NCI-H69 (cell line): ENCODE measurements around the gene CLBA1.
A peak's percentile ranks its signal among the peaks of the same experiment; 100 is the strongest.

Experiments
- DNase-seq: peaks from one replicate; lab custom pipeline; 2025; lab: John Stamatoyannopoulos, UW

The CLBA1 gene

DNA sequence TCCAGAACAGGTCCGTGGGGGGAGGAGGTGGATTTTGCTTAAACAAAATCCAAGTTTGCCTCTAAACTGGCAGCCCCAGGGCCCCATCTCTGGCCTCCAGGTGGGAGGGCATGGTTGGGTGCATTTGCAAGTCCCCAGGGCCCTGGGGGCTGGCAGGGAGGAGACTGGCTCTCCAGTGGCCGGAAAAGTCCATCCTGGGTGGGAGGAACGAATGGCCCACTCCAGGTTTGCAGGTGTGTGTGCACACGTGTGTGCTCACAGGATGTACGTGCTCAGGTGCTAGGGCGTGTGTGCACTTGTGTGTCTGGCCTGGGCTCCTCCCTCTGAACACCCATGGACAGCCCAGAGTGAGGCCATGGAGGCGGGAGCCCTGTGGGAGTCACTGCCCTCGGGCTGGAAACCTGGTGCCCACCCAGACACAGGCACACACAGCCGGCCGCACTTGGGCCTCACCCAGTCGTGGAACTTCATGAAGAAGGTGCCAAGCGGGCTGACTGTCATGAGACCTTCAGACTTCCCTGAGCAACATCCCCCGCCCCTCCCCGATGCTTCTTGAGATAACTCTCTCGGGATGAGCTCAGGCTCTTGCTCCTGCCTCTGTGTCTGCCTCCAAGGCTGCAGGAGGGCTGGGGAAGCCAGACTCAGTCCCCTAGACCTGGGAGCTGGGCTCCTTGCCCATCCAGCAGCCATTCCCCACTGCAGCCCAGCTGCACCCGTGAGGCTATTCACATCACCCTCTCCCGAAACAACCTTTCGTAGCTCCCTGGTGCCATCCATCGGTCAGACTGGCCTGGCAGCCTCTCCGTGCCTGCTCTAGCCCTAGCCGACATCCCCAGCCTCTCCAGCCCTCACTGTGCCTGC, 16.8 kb upstream of the CLBA1 start:
- peak; percentile 69 for DNase-seq

DNA sequence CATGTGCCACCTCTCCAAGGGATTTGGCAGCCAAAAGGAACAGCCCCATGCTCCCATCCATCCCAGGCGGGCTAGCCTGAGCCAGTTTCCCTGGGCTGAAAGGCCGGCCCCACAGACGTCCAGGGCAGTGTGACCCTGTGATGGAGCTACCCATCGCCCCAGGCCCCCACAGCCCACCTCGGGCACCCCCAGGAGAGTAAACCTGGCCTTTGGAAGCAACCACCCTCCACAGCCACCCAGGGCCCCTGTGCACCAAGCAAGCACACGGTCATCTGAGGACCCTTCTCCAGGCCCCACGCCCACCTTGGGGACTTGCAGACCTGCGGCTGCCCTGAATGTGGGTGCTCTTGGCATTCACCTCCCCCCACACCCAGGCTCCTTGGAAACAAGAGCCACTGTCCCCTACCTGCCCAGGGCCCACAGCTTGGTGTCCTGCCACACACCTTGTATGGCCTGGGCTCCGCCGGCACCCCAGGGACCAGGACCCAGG, 15.8 kb upstream of the CLBA1 start:
- no peak for DNase-seq

DNA sequence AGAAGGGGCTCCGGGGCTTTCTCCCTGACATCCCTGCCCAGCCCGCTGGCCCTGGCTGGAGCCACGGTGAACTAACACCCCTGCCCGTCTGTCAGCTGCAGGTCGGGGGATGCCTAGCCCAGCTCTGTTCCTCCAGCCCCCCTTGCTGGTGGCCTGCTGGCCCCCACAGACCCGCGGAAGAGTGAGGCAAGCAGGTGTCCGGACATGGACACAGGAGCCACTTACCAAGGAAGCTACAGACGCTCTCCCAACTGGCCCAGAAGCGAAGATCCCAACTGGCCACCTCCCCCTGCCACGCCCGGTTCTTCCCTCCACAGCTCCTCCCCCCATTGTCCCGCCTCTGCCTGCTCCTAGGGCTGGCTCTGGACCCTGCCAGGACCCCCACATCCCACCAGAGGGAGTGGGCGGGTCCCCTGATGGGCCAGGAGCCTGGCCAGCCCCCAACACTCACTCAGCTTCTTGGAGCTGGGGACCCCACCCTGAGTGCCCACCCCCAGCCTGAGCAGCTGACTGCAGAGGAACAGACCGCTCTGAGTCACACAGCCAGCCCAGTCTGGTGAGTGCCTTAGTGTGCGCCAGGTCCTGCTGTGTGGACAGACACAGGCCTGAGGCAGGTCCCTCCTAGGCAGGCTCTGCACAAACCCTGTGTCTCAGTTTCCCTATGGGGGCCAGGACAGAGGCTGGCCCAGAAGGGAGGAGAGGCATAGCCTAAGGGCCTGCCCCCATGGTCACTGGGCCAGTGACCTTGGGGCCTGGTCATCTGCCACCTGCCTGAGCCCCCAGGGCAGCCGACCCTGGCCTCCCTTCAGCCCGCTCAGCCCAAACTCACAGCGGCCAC, 15.1 kb upstream of the CLBA1 start:
- DNase-seq = peak; percentile 24

DNA sequence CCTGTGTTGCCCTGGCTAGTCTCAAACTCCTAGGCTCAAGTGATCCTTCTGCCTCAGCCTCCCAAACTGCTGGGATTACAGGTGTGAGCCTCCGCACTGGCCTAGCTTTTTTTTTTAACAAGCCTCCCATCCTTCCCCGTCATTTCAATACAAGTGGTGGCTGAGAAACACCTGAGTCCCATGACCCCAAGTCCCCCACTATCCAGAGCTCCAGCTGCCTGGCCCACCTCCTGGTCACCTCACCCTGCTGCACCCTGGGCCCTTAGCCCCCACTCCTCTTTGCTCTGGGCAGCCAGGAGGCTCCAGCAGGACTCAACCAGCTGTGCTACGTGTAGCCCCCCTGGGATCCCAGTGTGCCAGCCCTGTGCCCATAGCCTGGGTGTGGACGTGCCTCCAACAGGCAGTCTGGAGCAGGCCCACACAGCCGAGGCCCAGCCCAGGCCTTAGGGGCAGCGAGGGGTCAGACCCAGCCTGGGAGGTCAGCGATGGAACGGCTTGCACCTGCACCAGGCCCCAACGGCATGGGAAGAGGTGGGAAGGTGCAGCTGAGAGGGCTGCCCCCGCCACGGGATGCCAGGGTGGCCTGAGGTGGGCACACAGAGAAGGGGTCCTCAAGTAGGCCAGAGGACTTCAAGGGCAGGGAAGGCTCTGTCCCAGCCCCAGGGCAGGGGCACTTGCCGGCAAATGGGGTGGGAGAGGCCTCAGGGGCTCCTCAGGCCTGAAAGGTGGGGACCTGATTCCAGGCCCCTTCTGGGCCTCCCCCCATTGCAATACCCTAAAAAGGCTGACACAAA, 13.9 kb upstream of the CLBA1 start:
- DNase-seq = no peak

DNA sequence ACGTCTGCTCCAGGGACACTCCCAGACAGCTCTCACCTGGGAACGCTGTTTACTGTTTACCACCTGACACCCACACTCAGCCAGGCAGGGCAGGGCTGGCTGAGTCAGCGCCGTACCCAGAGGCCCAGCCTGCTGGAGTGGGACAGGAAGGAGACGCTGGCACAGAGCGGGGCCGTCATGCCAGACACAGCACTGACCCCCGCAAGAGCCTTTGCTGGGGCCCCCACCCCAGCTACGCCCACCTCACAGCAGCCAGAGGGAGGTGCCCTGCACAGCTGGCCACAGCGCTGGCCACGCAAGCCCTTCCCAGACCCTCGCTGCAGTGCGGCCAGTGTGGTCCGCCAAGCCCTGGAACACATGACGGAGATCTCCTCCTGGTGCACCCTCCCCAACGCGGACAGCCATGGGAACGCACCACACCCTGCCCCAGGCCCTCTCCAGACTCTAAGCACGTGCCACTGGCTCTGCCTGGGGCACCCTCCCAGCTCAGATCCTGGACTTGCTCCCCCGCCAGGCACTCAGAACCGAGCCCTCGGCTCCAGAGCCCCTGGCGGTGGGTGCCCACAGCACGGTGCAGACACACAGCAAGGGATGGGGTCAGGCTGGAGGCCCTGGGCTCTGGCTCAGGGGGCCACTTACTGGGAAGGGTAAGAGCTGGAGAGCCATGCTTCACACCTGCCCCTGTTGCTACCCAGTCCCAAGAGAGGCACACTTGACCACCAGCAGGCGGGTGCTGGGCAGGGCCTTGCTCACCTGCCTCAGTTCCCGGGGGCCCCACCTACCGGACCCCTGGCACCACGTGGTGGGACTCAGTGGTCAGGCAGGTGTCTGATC, 13.1 kb upstream of the CLBA1 start:
- DNase-seq = peak; percentile 60

DNA sequence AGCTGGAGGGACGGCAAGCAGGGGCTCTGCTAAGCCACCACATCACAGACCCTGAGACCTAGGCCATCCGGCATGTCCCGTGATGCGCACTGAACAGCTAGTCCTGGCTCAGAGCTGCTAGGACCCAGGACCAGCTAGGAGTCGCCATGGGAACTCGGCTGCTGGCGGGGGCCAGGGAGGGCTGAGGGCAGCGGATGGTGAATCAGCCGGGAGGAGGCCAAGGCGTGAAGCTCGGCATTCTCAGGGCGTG, 12.5 kb upstream of the CLBA1 start:
- peak; percentile 45 for DNase-seq

DNA sequence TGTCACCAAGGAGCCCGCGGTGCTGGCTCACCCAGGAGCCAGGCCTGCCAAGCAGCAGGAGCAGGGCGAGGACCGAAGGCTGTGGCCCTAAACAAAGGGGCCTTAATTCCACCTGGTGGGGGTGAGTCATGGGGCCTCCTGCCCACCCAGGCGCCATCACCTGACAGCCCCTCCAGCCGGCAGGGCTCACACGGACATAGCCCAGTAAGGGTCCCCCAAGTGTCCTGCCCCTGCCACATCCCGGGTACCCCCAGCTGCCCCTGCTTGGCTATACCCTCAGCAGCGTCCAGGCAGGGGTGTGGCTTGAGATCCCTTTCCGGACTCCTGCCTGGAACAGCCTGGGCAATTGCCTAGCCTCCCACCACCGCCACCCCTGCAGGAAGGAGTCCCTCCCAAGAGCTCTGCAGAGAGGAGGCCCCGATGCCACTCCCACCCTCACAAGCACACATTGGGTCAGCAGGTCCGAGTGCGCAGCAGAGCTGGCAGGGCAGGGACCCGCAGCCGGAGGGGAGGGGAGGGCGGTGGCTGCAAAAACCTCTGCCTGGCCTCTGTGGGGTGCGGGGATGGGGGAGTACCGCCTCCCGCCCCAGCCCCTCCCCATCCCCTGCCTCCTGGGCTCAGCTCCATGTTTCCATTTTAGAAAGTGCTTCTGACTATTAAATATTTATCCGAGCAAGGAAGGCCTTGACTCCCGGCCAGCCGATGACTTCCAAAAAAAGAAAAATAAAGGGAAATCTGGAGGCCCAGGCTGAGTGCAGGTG, 12.0 kb upstream of the CLBA1 start:
- no peak for DNase-seq

DNA sequence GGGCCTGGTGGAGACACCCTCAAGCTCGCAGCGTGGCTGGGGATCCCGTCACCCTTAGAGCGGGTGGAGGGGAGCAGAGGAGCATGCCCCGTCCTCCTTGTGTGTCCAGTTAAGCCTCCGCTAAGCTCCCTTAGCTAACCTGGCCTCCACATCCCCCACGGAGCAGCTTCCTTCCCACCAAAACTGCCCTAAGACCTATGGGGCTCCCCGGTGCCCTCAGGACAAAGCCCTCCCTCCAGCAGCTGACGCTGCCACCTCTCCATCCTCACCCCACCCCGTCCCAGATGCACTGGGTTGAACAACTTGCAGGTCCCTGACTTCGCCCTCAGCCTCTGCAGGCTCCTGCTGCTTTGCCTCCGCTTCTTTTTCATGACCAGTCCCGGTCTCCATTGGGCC, 11.4 kb upstream of the CLBA1 start:
- no peak for DNase-seq

DNA sequence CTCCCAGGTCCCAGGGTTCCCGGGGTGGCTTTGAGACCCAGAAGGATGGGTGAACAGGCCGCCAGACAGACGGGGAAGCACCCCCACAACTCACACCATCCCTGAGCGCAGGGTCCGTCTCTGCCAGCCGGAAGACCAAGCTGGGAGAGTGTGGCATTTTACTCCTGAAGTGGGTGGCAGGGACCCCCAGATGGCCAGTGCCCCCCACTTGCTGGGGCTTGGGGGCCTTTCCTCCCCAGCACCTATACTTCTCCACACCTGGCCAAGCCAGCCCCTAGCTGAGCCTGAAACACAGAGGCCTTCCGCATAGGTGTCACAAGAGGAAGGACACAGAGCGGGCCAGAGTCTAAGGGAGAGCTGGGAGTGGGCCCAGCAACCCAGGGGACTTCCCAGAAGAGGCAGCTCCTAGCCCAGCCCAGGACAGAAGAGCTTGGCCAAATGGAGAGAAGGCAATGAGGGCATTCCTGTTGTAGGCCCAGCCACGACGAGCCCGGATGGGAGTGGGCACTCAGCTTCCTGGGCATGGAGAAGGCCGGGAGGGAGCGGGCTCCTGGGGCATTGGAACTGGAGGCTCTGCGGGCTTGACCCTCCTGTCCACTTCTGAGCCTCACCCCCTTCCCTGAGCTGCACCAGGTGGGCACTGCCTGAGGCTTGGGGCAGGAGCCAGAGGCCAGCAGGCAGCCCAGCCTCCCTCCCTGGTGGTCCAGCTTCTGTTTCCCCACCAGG, 10.8 kb upstream of the CLBA1 start:
- no peak for DNase-seq

DNA sequence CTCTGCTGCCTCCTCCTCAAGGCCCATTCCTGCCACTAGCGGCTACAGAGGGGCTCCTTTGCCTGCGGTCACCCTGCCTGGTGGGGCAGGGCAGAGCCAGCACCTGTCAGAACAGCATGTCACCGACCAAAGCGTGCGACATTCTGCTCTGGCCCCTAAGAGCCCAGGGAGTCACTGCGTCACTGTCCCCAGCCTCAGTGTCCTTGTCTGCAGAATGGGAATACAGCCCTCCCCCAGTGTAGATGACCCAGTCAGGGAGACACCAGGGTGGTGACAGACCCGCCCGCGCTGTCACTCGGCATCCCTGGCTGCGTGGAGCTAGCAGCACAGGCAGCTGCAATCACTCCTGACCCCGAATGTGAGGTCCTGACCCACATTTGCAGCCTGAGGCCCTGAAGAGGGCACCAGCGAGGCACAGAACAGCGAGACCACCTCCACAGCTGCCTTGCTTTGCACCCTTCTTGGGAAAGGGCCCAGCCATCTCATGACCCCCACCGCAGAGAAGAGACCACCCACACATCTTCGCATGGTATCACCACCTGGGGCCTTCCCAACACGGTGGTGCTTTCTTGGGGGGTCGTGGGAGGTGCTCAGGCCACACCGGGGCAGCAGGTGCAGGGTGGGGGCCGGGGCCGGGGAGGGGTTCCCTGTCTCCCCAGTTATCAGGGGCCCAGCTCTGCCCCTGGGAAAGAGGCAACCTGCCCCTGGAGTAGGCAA, 9.9 kb upstream of the CLBA1 start:
- peak; percentile 21 for DNase-seq

DNA sequence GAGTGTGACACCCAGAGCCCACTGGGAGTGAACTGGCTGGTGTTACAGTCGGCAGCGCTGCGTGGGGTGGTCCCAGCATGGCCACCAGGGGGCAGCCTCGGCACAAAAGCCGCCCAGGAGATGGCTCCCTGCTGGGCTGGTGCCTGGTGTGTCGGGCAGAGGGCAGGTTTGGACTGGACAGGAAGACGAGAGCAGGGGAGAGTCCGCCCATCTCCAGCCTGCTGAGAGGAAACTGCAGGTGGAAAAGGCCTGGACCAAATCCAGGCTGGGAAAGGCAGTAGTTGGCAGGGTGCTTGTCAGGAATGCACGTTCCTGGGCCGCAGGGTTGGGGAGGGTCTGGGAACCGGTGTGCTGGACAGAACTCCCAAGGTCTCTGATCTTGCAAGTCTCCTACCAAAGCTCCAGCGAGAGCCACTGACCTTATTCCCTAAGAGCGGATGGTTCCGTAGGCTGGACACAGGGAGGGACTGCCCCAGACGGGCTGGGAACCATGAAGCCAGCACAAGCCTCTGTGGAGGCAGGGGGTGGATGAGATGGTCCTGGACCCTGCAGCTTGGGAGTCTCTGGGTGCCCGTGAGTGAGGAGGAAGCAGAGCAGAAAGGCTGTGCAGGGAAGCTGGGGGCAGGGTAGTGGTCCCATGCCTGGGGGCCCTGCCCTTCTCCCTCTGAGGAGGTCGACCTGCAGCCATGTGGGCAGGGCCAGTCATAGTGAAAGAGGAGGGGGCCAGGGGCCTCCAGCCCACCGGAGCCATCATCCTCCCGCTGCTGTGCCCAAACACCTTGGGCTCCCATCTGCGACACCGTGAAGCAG, 9.2 kb upstream of the CLBA1 start:
- peak; percentile 89 for DNase-seq

DNA sequence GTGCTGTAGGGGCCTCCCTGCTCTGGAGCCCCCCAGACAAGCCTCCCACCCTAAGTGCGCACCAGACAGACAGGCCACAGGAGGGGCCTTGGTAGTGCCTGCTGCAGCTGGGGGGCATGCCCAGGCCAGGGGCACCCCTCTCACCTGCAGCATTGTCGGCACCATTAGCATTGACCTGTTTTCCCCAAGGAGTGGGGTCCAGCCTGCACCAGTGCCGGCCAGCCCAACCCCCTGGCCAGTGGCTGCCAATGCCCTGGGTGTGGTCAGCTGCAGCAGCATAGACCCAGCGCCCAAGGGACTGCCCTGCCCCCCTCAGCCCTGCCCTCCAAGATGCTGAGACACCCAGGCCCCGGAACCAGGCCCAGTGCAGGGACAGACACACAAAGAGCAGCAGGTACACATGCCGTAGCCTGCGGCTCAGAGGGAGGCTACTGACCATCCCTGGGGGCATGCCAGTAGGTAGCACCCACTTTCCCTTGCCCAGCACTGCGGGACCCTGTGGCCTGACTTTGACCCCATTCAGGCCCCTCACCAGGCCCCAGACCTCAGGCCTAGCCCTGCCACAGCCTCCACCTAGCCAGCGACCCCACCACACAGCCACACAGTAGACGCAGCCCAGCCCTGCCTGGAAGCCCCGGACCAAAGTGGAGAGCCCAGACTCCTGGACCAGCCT, 8.4 kb upstream of the CLBA1 start:
- no peak for DNase-seq

DNA sequence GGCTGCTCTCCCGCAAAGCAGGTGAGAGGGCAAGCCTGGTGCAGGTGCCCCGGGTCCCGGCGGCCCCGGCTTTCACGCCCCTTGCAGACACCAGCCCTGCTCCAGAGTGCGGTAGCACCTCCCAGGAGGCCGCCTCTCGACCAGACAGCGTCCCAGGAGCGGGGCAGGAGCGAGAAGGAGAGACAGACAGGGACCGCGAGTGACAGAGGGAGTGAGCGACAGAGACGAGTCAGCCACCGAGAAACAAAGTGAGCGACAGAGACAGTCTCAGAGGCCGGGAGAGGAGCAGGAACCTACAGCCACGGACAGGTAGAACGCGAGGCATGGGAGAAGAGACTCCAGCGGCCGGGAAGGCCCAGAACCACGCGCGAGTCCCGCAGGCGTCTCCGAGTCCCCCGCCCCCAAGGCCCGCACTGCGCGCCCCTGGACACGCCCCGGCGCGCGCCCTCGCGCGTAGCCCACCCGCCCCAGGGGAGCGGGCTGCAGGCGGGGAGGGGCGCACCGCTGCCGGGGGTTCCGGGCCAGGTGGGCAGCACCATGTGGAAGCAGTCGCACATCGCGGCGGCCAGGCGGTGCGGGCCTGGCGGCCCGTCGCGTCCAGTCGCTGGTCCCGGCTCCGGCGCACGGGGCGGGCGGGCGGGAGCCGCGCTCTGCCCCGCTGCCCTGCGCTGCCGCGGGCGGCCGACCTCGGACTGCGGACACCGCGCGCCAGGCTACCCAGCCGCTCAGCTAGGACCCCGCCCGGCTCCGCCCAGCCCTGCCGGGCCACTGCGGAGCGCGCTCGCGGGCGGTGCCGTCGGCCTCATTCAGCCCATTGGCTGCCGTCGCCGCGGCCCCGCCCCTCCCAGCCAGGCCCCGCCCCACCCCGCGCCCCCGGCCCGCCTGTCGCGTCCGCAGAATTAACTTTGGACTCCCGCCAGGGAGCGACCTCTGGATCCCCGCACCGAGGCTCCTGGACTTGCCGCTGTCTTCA, 7.6 kb upstream of the CLBA1 start, which contains the start of gene AHNAK2:
TSS of gene AHNAK2 (minus strand) at position 694 of the 973 bp plus-strand sequence. CDS start at position 557, 137 bp downstream.
- peak; percentile 93 for DNase-seq

DNA sequence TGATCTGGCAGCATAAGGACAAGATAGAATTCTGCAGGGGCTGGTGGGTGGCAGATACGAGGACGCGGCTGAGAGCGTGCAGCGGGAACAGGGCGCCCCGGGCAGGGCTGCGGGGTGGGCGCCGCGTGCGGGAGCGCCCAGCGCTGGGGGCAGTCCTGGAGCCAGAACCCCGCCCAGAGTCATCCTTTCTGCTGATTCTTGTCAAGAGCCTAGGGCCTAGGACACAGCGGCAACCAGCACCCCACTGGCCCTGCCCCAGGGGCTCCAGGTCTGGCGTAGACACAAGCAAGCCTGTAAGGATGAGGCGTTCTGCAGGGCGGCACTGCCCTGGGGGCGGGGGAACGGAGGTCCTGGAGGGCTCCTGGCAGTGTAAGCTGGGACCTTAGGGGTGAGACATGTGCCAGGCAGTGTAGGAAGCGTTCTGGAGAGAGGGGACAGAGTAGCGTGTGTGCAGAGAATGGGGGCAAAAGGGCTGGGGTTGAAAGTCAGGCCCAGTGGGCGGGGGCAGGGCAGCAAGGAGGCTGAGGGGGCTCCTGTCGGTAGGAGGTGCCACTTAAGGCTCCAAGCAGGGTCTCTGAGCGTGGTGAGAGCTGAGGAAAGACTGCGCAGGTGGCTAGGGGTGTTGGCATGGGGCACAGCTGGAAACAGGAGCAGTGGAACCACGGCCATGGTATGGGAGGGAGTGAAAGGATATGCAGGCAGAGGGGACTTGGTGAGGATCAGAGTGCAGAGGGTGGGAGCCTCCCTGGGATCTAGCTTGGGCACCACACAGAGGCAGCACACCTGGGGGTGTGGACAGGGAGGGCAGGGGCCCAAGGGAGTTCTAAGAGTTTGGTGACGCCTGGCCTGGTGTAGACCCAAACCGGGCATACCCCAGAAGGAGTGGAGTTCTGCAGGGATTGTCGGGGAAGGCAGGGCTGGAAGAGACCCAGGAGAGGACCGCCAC, 6.6 kb upstream of the CLBA1 start:
- DNase-seq = peak; percentile 47
